C4-2B (cell line): ENCODE results near the gene USF1.
"Not testable (repeated sequence)": the region's sequence is repeated elsewhere in the genome, so short reads cannot be mapped to it uniquely, and the experiment has no call there.

Source experiments
- H3K27ac ChIP-seq: fragments of 450-650 bp; 2 replicates; pipeline ENCODE4 v1.5.1; 2017
- CTCF ChIP-seq: fragments of 450-650 bp; conservative IDR thresholded peaks from 2 replicates; pipeline ENCODE4 v1.5.1; 2017; ENCODE audit warnings: mild to moderate bottlenecking
- ZFX ChIP-seq: fragments of 450-650 bp; IDR thresholded peaks from 2 replicates; pipeline ENCODE4 v1.6.1; 2017

USF1 gene

GRCh38 chr1:161069241-161069640 lies 23.5 kb upstream of the USF1 start:
- TF ChIP-seq ZFX (no peak), CTCF (no peak)
- H3K27ac ChIP-seq = no peak overlapping the region

GRCh38 chr1:161068306-161069234 lies 22.8 kb upstream of the USF1 start:
- TF ChIP-seq ZFX = no peak
- TF ChIP-seq CTCF = no peak

DNA sequence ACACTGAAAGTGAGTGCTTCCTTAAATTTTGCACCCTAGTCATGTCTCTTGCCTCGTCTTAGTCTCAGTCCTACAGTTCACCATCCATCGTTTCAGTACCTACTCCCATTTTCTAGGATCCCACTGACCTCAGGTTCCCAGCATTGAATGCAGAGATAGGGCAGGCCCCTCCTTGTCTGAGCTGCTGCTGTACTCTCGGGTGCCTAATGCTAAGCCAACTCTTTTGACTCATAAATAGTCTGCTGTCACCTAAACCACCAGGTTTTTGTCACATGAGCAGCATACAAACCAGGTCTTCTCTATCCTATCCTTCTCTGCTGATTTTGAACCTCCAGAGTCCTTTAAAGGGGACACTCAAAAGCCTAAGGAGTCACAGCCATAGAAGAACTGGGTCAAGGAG lies 20.9 kb upstream of the USF1 start:
- TF ChIP-seq ZFX (no peak), CTCF (no peak)
- no peak overlapping the region for H3K27ac ChIP-seq

More at GRCh38 chr1:161068306-161069234, 22.8 kb upstream of the USF1 start:
- no peak overlapping the region for H3K27ac ChIP-seq

- not testable (repeated sequence) for H3K27ac ChIP-seq
These were observed 19.9 kb upstream of the USF1 start for GRCh38 chr1:161065681-161066080.

DNA sequence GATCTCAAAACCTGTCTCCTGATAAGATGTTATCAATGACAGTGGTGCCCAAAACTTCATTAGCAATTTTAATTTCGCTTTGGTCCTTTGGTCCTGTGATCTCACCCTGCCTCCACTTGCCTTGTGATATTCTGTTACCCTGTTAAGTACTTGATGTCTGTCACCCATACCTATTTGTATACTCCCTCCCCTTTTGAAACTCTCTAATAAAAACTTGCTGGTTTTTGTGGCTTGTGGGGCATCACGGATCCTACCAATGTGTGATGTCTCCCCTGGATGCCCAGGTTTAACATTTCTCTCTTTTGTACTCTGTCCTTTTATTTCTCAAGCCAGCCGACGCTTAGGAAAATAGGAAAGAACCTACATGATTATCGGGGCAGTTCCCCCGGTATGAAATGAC lies 18.2 kb upstream of the USF1 start:
- not testable (repeated sequence) for H3K27ac ChIP-seq

DNA sequence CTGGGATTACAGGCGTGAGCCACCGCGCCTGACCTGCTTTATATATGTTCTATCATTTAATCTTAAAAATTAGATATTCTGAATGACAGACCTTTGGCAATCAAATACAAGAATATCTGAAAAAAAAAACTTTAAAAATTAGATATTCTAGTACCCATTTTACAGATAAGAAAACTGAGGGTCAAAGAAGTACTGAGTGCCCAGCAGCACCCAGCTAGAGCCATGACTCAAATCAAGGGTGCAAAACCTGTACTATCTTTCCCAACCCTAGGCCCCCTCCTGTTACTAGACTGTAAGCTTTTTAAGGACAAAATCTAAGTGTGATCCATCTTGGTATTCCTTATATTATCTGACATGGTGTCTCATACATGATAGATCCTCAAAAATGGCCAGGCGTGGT lies 15.6 kb upstream of the USF1 start:
- TF ChIP-seq CTCF (no peak), ZFX (no peak)

GRCh38 chr1:161059293-161059692 lies 13.5 kb upstream of the USF1 start:
- H3K27ac ChIP-seq = no peak overlapping the region
- TF ChIP-seq CTCF = no peak
- no peak for TF ChIP-seq ZFX

More for the DNA sequence above, 15.6 kb upstream of the USF1 start:
- no peak overlapping the region for H3K27ac ChIP-seq

GRCh38 chr1:161054805-161055204 lies 9.0 kb upstream of the USF1 start:
- no peak for TF ChIP-seq CTCF
- no peak for TF ChIP-seq ZFX
- H3K27ac ChIP-seq = no peak overlapping the region
